Heart left ventricle (tissue), 13 donors: ENCODE results near the gene CR1L.

Experiments
- POLR2A ChIP-seq, 2 donors: fragments of 450-650 bp; IDR thresholded peaks; one replicate each; pipeline ENCODE4 v1.6.1; 2017; ENCODE audit warnings: antibody characterized with exemption in 2 of 2, mild to moderate bottlenecking in 2 of 2, moderate library complexity in 2 of 2
- TF ChIP-seq, protein P1 (sequence below), 12 donors: fragments of 200-600 bp; sonication (generic) in 4 of 12; IDR thresholded peaks; one replicate each; pipeline versions ENCODE4 v1.5.0 to v1.8.0; 2018 to 2022; ENCODE audit warnings: antibody characterized with exemption in 12 of 12, mild to moderate bottlenecking in 5 of 12
- donor health status: ischemic (EF 13 %, LVEDD 7.1; RV severe dilation, severe dysfunction).
- donor health status: DM: no; HTN: yes; CAD: no.
- donor health status: DM: no; HTN: no; CAD: no.
- donor health status: ischemic (EF 25% LVEDD 6.9; RV normal size, moderate dysfunction).
- donor health status: ischemic (EF 25% LVEDD 5.7; RV mildly dilated, moderate dysfunction).
- donor health status: ischemic (EF 35%, LVEDD 5.7; RV mildly dilated, moderate dysfunction).
- donor health status: nonischemic (EF 11% LVEDD 7.7; RV severe dilation, severe dysfunction).
- donor health status: DM: yes; HTN: yes; CAD: no.
- donor health status: PGD.
- donor health status: ischemic (EF 29% LVEDD 5.4; RV normal size, mild dysfunction).
- donor health status: nonischemic (EF 23%, LVEDD 6.1; RV moderate dilation, normal function).

DNA sequence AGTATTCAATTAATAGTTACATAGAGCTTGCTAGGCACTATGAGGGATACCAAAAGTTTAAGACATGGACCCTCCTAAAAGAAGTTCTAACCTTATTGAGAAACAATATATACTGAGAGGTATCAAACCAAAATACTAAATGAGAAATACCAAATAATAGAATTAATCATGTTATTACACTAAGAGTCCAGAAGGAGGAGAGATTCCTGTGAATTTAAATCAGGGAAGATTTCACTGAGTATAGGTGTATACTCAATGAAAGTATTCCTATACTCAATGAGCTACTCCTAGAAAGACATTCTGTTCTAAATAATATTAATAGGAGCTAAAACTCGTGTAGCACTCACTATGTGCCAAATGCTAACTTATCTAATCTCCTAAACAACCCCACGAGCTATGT, 9.4 kb downstream of the CR1L start:
- TF ChIP-seq, protein P1, sequence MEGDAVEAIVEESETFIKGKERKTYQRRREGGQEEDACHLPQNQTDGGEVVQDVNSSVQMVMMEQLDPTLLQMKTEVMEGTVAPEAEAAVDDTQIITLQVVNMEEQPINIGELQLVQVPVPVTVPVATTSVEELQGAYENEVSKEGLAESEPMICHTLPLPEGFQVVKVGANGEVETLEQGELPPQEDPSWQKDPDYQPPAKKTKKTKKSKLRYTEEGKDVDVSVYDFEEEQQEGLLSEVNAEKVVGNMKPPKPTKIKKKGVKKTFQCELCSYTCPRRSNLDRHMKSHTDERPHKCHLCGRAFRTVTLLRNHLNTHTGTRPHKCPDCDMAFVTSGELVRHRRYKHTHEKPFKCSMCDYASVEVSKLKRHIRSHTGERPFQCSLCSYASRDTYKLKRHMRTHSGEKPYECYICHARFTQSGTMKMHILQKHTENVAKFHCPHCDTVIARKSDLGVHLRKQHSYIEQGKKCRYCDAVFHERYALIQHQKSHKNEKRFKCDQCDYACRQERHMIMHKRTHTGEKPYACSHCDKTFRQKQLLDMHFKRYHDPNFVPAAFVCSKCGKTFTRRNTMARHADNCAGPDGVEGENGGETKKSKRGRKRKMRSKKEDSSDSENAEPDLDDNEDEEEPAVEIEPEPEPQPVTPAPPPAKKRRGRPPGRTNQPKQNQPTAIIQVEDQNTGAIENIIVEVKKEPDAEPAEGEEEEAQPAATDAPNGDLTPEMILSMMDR (IDR thresholded peaks at IDR 0.05): peak in 4 of 12 donors; percentile 5 to 30 (median 15)
- no peak for TF ChIP-seq POLR2A (IDR thresholded peaks at IDR 0.05)
